Activated naive CD4-positive, alpha-beta T cell treated with anti-CD3 and anti-CD28 coated beads, Interleukin-2, amount 50 U/mL, for 16 hours (primary cell): ENCODE data around the gene CYP2S1.
A peak's percentile ranks its signal among the peaks of the same experiment; 100 is the strongest.
"Not testable (repeated sequence)": the region's sequence is repeated elsewhere in the genome, so short reads cannot be mapped to it uniquely, and the experiment has no call there.

Experiments used
- DNase-seq: peaks from one replicate; pipeline ENCODE4 v3.0.0-alpha.2; 2020

Gene CYP2S1, protein sequence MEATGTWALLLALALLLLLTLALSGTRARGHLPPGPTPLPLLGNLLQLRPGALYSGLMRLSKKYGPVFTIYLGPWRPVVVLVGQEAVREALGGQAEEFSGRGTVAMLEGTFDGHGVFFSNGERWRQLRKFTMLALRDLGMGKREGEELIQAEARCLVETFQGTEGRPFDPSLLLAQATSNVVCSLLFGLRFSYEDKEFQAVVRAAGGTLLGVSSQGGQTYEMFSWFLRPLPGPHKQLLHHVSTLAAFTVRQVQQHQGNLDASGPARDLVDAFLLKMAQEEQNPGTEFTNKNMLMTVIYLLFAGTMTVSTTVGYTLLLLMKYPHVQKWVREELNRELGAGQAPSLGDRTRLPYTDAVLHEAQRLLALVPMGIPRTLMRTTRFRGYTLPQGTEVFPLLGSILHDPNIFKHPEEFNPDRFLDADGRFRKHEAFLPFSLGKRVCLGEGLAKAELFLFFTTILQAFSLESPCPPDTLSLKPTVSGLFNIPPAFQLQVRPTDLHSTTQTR

GRCh38 chr19:41192574-41193429 lies at the start of gene CYP2S1:
Gene CYP2S1, plus strand, starts transcription at chr19:41193219. Its CDS starts 46 bp downstream, at chr19:41193265.
- DNase-seq: peak; percentile 18

DNA sequence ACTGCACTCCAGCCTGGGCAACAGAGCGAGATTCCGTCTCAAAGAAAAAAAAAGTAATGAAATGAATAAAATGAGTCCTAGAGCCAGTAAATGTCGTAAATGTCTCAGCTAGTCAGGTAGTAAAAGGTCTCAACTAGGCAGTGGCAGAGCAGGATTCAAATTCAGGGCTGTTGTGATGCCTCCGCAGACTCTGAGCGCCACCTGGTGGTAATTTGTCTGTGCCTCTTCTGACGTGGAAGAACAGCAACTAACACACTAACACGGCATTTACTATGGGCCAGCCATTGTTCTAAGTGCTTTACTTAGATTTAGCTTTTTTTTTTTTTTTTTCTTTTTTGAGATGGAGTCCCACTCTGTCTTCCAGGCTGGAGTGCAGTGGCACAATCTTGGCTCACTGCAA lies 48.6 kb upstream of the CYP2S1 start:
- peak; percentile 87 for DNase-seq

DNA sequence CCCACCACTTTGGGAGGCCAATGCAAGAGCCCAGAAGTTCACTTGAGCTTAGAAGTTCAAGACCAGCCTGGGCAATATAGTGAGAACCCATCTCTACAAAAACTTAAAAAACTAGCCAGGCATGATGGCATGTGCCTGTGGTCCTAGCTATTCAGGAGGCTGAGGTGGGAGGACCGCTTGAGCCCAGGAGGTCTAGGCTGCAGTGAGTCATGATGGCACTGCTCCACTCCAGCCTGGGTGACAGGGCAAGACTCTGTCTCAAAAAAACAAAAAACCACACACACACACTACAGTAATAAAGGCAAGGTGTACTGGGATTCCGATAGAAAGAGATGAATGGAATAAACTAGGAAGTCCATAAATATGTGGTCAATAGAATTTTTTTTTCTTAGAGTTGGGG lies 43.2 kb upstream of the CYP2S1 start:
- no peak for DNase-seq

DNA sequence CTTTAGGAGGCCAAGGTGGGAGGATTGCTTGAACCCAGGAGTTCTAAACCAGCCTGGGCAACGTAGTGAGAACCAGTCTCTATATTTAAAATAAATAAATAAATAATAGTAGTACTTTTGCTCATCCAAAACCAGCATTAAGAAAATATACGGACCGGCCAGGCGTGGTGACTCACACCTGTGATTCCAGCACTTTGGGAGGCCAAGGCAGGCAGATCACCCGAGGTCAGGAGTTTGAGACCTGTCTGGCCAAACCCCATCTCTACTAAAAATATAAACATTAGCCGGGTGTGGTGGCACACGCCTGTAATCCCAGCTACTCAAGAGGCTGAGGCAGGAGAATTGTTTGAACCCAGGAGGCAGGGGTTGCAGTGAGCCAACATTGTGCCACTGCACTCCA lies 42.0 kb upstream of the CYP2S1 start:
- not testable (repeated sequence) for DNase-seq

GRCh38 chr19:41154060-41154459 lies 39.0 kb upstream of the CYP2S1 start:
- DNase-seq: no peak

DNA sequence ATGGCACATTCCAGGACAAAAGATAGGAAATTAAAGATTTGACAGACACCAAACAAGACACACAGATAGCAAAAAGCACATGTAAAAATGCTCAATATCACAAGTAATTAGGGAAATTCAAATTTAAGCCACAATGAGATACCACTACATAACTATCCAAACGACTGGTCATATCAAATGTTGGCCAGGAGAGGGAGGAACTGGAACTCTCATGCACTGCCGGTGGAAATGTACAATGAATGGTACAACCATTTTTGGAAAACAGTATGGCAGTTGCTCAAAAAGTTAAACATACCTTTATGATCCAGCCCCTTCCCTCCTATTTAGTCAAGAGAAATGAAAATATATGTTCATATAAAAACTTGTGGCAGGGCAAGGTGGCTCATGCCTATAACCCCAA lies 36.8 kb upstream of the CYP2S1 start:
- no peak for DNase-seq

DNA sequence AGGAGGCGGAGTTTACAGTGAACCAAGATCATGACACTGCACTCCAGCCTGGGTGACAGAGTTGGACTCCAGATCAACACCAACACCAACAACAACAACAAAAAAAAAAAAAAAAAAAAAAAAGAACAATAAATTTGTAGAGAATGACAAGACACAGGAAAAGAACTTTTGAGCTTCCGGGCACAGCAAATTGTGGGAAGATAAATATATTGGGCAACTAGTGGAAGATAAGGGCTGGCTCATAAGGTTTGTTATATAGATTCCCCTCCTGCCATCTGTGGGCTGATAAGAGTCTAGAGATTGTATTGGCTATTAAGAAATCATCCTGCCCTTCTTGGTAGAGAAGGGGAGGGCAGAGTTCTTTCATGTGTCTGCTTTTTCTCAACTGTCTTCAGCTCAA lies 33.1 kb upstream of the CYP2S1 start:
- DNase-seq: no peak

- no peak for DNase-seq
Observed at GRCh38 chr19:41161903-41162302, 31.1 kb upstream of the CYP2S1 start.

DNA sequence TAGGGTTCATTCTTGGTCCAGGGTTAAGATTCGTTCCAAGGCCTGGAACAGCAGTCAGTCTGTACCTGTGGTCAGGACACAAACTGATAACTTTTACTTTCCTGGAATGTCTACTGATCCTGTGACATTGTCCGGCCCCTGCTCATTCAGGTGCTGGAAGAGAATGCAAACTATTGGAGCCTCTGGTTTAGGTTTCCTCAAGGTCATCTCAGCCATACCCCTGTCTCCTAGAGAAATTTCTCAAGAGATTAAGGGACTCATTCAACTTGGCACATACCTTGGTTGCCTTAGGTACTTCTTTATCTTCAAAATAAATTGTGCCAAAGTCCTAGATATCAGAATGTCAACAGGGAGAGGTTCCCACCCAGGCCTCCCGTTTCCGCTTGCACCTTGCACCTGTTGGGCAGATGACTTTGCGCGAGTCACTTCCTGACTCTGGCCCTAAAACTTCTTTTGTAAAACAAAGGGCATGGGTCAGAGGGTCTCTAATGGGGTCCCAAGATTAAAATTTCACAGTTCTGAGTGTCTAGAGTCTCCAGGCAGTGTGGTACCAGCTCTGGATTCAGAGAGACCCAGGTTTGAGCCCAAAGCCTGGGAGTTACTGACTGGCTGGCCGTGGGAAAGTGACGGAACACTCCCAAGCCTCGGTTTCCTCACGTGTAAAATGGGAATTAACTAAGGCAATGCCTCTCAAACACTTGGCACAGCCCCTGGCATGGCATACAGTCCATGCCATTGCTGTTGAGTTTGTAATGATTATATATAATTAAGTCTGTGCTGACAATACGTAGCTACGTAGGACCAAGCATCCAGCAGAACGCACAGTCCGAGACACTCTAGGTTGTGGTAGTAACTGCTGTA lies 25.8 kb upstream of the CYP2S1 start:
- no peak for DNase-seq

GRCh38 chr19:41172297-41173164 lies 20.5 kb upstream of the CYP2S1 start:
- no peak for DNase-seq

DNA sequence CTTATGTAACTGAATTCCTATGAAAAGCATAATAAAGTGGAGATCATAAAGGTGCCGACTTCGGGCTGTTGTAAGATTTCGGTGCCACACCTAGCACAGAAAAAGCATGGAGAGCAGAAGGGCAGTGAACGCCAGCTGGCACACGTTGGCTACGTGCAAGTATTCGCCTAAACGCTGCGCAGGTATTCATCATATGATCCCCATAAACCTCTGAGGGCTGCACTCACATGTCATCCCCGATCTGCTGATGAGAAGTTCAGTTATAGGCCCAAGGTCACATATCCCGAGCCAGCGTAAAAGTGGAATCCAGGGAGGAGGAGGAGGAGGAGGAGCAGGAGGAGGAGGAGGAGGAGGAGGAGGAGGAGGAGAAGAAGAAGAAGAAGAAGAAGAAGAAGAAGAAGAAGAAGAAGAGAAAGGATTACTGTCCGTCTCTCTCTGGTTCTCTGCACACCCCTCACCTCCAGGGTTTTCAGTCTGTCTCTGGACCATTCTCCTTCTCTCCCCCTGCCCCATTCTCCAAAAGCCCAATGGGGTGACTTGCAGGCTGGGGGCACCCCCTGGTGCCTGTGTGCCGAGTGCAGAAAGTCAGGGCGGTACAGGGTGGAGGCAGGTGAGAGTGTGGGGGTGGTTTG lies 18.6 kb upstream of the CYP2S1 start:
- DNase-seq: no peak

DNA sequence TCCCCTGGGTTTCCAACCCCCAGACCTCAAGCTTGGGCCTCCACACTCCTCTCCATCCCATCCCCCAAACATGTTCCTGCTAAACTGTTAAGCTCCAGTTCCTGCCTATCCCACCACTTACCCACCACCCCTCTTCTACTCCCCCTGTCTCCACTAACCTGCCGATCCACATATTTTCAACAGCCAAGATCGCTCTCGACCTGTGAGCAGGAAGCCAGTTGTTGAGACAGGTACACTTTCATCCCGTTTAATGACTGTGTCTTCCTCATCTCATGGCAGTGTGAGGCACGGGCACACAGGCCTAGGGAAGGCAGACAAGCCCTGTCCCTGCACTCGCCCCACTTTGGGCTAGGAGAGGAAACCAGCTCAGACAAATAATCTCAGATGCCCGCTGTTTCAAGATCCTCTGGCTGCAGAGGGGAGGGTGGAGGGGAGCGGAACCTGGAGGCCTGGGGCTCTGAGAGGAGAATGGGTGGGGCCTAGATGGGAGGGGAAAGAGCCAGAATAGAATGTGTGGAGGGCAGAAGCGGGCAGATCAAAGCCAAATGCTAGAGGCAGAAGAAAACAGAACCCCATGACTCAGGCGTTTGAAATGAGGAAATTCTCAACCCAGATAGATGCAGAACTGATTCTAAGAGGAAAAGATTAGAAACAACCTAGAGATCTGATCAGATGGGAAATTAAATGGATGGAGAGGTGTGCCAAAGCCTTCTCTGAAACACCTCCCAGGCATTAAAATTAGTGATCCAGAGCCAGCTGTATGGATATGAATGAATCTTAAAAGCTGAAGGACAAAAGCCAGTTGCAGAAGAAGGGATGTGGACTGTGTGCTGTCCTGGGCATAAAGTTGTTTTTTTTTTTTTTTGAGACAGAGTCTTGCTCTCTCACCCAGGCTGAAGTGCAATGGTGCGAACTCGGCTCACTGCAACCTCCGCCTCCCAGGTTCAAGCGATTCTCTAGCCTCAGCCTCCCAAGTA lies 16.9 kb upstream of the CYP2S1 start:
- peak; percentile 49 for DNase-seq

- DNase-seq: not testable (repeated sequence)
Observed at GRCh38 chr19:41180173-41180572, 12.8 kb upstream of the CYP2S1 start.

DNA sequence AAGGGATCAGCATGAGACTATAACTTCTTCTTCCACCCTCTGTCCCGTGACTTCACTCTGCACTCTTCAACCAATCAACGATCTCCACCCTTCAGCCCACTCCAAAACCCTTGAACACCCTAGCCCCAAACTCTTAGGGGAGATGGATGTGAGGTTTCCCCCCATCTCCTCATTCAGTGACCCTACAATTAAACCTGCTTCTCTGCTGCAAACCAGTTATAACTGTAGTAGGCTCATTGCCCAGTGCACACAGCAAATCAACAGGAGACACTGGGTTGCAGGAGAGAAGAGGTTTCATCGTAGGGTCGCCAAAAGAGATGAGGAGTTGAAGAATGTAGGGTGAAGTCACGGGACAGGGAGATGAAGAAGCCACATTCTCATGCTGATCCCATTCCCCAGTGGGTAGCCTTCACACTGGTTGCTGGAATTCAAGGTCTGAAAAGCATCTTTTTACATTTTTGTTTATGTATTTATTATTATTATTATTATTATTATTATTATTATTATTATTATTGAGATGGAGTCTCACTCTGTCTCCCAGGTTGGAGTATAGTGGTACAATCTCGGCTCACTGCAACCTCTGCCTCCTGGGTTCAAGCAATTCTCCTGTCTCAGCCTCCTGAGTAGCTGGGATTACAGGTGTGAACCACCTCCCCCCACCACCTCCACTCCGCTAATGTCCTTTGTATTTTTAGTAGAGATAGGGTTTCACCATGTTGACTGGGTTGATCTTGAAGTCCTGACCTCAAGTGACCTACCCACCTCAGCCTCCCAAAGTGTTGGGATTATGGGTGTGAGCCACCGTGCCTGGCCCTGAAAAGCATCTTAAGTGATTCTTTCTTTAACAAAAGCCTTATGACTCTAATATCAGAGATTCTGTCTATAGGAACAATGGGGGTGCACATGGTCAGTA lies 5.8 kb upstream of the CYP2S1 start:
- DNase-seq: no peak

DNA sequence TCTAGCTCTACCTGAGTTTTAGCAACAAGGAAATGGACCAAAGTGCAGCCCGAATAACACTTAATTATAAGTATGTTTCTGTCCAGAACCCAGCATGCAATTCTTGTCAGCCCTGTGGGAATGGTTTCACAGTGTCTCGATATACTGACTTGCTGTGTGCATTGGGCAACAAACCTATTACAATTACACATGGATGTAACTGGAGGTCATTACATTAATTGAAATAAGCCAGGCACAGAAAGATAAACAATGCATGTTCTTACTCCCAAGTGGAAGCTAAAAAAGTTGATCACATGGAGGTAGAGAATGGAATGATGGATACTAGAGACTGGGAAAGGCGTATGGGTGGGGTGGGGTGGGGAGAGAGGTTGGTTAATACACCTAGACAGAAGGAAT lies 5.1 kb upstream of the CYP2S1 start:
- DNase-seq: no peak

GRCh38 chr19:41189425-41190065 lies 3.5 kb upstream of the CYP2S1 start:
- DNase-seq: no peak

DNA sequence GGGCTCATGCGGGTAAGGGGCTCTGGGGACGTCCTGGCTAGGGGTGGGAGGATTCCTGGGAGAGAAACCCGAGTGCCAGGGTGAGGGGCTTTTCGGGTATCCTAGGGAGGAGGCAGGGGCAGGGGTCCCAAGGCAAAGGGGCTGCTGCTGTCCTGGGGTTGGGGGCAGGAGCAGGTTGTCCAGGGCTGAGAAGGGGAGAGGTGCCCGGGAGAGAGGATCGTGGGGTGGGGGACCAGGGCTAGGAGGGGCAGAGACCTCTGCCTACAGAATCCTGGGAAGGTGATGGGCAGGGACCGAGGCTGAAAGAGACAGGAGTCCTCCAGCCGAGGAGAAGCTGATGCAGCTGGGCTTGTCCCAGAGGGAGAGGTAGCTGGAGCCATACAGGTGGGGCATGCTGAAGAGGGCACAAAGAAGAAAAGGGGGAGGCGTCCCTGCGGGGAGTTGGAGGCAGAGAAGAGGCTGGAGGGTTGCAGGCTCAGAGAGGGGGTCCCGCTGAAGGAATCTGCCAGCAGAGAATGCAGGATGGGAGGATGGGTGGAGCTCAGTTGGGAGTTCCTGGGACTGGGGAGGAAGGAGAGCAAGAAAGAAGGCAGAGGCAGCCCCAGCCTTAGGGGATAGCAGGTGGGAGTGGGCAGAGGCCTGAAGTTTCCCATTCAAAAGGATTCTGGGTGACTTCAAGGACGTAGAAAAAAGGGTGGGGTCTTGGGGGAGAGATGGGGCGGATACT lies 574 bp downstream of the CYP2S1 start:
- DNase-seq: no peak

DNA sequence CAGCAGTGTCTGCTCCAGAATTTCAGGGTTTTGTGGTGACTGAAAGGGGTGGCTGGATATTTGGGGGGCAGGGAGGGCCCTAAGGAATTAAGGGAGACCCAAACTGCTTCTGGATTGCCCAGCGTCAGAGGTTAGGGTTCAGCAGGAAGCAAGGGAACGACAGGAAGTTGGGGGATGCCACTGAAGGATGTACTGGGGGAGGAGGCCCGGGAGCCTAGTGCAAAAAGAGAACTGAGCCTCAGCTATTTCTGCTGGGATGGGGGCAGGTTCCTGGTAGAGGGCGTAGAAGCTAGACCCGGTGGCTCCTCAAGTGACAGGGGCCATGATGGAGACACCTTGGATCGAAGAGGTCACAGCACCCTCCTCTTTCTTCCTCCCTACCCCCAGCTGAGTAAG lies 1.1 kb downstream of the CYP2S1 start:
- DNase-seq: no peak
